ENCODE data around the gene SERTAD1. TPM values are rescaled to one million over a fixed set of nuclear protein-coding genes. Genes with fewer than 3 reads are reported as not detected.
"Not testable (repeated sequence)": the region's sequence is repeated elsewhere in the genome, so short reads cannot be mapped to it uniquely, and the experiment has no call there.

The SERTAD1 gene
- total RNA-seq, 1 donor from 2014 or later, result 39.7 TPM

- Histone ChIP-seq H3K27ac (peak overlapping the region; percentile 80 to 86), H3K27me3 (no peaks in the 10 kb centered on the region), H3K36me3 (peaks cover 0 to 4% of the 10 kb centered on the region in 2 donors), H3K4me1 (peaks cover 5 to 22% of the 10 kb centered on the region in 2 donors), H3K4me3 (peak overlapping the region; percentile 68 to 92), H3K9me3 (no peaks in the 10 kb centered on the region)
- DNase-seq (ENCODE audit: low spot score in 2 of 2), result peak; percentile 56 to 95
- intact Hi-C loops (cut with DNase I), result loop anchor here (1.0 to 10.0 kb wide), 8 partner anchors 20 to 630 kb away; partner anchors contain the start of genes C19orf47, DYRK1B, MIA and PLD3
- TF ChIP-seq, protein P1, sequence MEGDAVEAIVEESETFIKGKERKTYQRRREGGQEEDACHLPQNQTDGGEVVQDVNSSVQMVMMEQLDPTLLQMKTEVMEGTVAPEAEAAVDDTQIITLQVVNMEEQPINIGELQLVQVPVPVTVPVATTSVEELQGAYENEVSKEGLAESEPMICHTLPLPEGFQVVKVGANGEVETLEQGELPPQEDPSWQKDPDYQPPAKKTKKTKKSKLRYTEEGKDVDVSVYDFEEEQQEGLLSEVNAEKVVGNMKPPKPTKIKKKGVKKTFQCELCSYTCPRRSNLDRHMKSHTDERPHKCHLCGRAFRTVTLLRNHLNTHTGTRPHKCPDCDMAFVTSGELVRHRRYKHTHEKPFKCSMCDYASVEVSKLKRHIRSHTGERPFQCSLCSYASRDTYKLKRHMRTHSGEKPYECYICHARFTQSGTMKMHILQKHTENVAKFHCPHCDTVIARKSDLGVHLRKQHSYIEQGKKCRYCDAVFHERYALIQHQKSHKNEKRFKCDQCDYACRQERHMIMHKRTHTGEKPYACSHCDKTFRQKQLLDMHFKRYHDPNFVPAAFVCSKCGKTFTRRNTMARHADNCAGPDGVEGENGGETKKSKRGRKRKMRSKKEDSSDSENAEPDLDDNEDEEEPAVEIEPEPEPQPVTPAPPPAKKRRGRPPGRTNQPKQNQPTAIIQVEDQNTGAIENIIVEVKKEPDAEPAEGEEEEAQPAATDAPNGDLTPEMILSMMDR (IDR thresholded peaks at IDR 0.05), result peak; percentile 86 to 90 (median 89)
Observed at GRCh38 chr19:40464059-40465024, 38.5 kb upstream of the SERTAD1 start.

DNA sequence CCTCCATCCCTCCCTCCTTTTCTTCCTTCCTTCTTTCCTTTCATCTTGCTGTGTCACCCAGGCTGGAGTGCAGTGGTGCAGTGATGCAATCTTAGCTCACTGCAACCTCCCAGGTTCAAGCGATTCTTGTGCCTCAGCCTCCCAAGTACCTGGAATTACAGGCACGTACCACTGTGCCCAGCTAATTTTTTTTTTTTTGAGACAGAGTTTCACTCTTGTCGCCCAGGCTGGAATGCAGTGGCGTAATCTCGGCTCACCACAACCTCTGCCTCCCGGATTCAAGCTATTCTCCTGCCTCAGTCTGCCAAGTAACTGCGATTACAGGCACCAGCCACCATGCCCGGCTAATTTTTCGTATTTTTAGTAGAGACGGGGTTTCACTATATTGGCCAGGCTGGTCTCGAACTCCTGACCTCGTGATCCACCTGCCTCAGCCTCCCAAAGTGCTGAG, 37.8 kb upstream of the SERTAD1 start:
- H3K27me3 ChIP-seq; DNase-seq (ENCODE audit: low spot score in 2 of 2); H3K36me3 ChIP-seq; H3K9me3 ChIP-seq: not testable (repeated sequence)
- intact Hi-C loops (cut with DNase I), result loop anchor here (2.0 to 10.0 kb wide), 5 partner anchors 65 to 629 kb away; partner anchors contain the start of genes C19orf47, DYRK1B, MIA and PLD3
- Histone ChIP-seq H3K4me3 (peak overlapping the region; percentile 25 to 92), H3K4me1 (peaks cover 5 to 22% of the 10 kb centered on the region in 2 donors), H3K27ac (peak overlapping the region; percentile 80 to 86)

DNA sequence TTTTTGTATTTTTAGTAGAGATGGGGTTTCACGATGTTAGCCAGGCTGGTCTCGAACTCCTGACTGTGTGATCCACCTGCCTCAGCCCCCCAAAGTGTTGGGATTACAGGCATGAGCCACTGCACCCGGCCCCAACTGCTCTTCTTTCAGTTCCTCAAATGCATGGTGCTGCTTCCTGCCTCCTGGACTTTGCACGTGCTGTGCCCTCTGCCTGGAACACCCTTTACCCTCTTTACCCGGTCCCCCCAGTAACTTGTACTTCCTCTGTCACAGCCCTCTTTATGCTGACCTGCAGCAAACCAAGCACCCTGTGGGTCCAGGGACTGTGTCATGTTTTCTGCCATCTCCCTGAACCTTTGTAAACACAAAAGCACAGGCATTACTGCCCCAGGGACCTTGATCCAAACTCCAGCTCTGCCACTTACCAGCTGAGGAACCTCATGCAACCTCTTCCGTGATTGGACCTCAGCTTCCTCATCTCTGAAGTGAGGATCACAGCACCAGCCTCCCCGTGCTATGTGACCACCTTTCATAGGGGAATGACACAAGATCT, 36.0 kb upstream of the SERTAD1 start:
- intact Hi-C loops (cut with DNase I), result loop anchor here (5.0 to 10.0 kb wide), 3 partner anchors 114 to 627 kb away; partner anchors contain the start of genes C19orf47, DYRK1B, MIA and PLD3
- peaks cover 5 to 16% of the 10 kb centered on the region in 2 donors for H3K4me1 ChIP-seq
- peak in 1 of 2 donors; percentile 72 for DNase-seq (ENCODE audit: low spot score in 2 of 2)
- H3K36me3 ChIP-seq, result peaks cover 14 to 17% of the 10 kb centered on the region in 2 donors
- H3K9me3 ChIP-seq, result no peaks in the 10 kb centered on the region
- TF ChIP-seq, protein P1 (IDR thresholded peaks at IDR 0.05), result no peak
- no peak overlapping the region for H3K4me3 ChIP-seq
- no peak overlapping the region for H3K27ac ChIP-seq
- no peaks in the 10 kb centered on the region for H3K27me3 ChIP-seq

DNA sequence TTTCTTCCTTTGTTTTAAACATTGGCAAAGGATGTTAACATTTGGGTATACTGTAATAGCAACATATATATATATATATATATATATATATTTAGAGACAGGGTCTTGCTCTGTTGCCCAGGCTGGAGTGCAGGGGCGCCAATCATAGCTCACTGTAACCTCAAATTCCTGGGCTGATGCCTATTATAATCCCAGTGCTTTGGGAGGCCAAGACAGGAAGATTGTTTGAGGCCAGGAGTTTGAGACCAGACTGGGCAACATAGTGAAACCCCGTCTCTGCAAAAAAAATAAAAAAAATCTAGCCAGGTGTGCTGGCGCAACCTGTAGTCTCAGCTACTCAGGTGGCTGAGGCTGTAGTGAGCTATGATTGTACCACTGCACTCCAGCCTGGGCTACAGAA, 34.4 kb upstream of the SERTAD1 start:
- no peak overlapping the region for H3K4me3 ChIP-seq
- TF ChIP-seq, protein P1 (IDR thresholded peaks at IDR 0.05), result no peak
- no peaks in the 10 kb centered on the region for H3K27me3 ChIP-seq
- H3K36me3 ChIP-seq, result peaks cover 21 to 22% of the 10 kb centered on the region in 2 donors
- H3K9me3 ChIP-seq, result no peaks in the 10 kb centered on the region
- no peak for DNase-seq (ENCODE audit: low spot score in 2 of 2)
- peaks cover 5 to 16% of the 10 kb centered on the region in 2 donors for H3K4me1 ChIP-seq
- H3K27ac ChIP-seq, result no peak overlapping the region
- intact Hi-C loops (cut with DNase I), result loop anchor here (5.0 to 10.0 kb wide), 3 partner anchors 113 to 625 kb away; partner anchors contain the start of genes C19orf47, DYRK1B, MIA and PLD3

GRCh38 chr19:40458597-40458974, 32.8 kb upstream of the SERTAD1 start:
- Histone ChIP-seq H3K36me3 (peaks cover 21 to 28% of the 10 kb centered on the region in 2 donors), H3K27ac (no peak overlapping the region), H3K4me1 (peaks cover 0 to 5% of the 10 kb centered on the region in 2 donors), H3K4me3 (no peak overlapping the region), H3K9me3 (no peaks in the 10 kb centered on the region), H3K27me3 (no peaks in the 10 kb centered on the region)
- TF ChIP-seq, protein P1 (IDR thresholded peaks at IDR 0.05), result no peak
- DNase-seq (ENCODE audit: low spot score in 2 of 2), result no peak
- intact Hi-C loops (cut with DNase I), result no loop called here
